HuH-7.5 (cell line): ENCODE results near the gene TM4SF18.
A peak's percentile ranks its signal among the peaks of the same experiment; 100 is the strongest.

ENCODE experiments used
- DNase-seq: peaks from one replicate; pipeline ENCODE4 v3.0.0; 2011; ENCODE audit warnings: low spot score

TM4SF18 gene

DNA sequence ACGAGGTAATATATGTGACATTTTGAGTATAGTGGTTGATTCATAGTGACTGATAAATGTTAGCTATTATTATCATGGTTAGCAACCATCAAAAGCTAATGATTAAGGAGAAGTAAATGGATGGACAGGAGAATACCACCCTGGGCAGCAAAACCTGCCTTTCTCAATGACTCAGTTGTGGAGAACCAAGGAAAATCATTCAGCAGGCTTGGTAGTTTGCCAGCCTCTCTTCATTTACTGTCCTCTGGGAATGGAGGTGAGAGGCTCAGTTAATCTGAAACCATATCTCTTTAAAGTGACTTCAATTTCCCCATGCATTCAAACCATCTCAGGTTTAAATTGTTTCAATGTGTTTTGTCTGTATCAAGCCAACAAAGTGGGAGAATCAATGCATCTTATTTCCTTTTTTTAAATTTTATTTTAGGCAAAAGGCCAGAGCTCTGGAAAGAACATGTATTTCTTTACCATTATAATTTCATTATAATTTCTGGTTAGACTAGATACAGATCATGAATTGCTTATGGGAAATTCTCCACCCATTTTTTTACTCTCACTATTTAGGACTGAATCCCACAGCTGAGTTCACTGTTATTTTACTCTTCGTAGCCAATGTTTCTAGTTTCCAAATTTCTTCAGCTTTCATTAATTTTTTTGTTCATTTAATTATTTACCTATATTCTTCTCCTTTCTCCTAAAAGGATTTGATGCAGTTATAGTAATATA, 2.7 kb downstream of the TM4SF18 start:
- DNase-seq = no peak

DNA sequence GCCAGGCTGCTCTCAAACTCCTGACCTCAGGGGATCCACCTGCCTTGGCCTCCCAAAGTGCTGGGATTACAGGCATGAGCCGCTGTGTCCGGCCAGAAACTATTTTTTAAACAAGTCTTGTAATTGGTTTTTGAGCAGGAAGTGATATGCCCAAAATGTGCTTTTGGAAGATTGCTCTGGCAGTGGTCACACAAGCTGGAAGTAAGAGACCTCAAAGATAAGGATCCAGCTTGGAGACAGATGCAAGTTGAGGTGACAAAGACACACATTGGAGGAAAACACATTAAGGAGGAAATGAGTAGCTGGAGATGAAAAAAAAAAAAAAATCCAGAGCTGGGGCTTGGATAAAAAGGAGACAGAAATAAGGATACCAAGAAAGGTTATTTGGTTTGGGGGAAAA, 6.3 kb downstream of the TM4SF18 start:
- no peak for DNase-seq

- no peak for DNase-seq
Measured at GRCh38 chr3:149325581-149325980, 7.9 kb downstream of the TM4SF18 start.

GRCh38 chr3:149324332-149324731, 9.1 kb downstream of the TM4SF18 start:
- DNase-seq = no peak

DNA sequence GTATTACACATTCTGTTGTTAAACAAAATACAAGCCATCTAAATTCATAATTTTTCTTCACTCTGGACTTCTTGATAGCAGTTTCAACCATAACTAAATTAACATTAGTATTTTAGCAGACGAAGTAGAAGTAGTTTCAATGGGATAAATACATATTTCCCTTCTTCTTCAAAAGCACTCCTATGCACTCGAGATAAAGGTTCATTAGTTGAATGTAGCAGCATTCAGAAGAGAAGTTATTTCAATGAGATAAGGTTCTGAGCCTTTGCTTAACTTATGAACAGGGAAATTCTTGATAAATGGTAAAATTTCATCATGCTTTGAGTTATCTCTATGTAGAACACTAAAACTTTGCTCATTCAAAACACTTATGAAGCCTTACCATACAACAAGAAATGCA, 11.8 kb downstream of the TM4SF18 start:
- DNase-seq = no peak

DNA sequence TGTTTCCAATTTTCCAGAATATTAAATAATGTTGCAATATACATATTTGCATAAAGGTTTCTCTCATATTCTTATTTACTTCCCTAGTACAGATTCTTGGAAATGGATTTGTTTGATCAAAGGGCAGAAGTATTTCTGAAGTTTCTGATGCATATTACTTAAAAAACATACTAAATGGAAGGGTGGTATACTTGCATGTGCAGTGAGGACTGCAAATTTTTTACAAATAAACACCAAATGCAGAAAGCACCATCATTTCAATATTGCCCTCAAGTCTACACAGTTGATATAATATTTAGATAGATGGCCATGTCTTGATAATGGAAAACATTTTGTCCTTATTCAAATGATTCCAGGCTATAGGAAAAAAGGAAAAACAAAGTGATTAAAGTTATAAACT, 12.3 kb downstream of the TM4SF18 start:
- no peak for DNase-seq

DNA sequence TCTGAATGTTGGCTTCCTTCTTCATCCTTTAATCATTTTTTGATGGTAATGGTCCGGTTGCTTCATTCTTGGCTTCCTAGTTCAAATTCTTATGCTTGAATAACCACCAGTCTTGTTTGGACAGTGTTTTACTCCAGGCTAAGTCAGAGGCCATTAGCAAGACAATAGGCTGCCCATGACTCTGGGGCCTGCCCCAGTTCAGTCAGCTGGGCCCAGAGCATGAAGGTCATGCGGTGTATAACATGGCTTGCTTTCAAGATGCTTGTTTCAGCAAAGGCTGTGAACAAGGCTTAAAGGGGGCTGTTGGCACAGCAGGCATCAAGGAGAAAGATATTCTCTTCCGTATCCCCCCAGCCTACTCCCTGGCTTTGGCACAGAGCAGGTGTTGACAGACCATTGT, 13.7 kb downstream of the TM4SF18 start:
- no peak for DNase-seq

GRCh38 chr3:149317072-149317471, 16.4 kb downstream of the TM4SF18 start:
- no peak for DNase-seq

- no peak for DNase-seq
Measured at GRCh38 chr3:149316437-149316836, 17.0 kb downstream of the TM4SF18 start.

- no peak for DNase-seq
Measured at GRCh38 chr3:149315694-149316093, 17.7 kb downstream of the TM4SF18 start.

GRCh38 chr3:149314807-149315578, 18.4 kb downstream of the TM4SF18 start:
- DNase-seq = no peak

DNA sequence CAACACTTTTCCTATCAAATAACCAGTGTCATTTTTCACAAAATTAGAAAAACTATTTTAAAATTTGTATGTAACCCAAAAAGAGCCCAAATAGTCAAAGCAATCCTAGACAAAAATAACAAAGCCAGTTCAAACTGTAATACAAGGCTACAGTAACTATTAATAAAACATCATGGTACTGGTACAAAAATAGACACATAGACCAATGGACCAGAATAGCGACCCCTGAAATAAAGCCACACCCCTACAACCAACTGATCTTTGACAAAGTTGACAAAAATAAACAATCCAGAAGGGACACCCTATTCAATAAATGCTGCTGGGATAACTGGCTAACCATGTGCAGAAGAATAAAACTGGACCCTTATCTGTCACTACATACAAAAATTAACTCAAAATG, 19.9 kb downstream of the TM4SF18 start:
- DNase-seq = no peak

- no peak for DNase-seq
Measured at GRCh38 chr3:149310796-149311534, 22.5 kb downstream of the TM4SF18 start.

GRCh38 chr3:149307435-149307783, 26.0 kb downstream of the TM4SF18 start:
- no peak for DNase-seq

DNA sequence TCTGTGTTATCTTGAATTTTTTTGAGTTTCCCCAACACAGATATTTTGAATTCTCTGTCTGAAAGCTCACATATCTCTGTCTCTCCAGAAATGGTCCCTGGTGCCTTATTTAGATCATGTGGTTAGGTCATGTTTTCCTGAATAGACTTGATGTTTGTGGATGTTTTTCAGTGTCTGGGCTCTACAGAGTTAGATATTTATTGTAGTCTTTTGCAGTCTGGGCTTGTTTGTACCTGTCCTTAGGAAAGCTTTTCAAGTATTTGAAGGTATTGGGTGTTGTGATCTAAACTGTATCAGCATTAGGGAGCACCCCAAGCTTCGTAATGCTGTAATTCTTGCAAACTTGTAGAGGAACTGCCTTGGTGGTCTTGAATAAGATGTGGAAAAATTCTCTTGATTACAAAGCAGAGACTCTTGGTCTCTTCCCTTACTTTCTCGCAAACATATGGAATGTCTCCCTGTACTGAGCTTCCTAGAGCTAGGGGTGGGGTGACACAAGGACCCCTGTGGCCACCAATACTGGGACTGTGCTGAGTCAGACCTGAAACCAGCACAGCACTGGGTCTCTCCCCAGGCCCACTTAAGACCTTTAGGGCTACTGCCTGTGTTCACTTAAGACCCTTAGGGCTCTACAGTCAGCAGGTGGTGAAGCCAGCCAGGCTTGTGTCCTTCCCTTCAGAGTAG, 26.5 kb downstream of the TM4SF18 start:
- DNase-seq = no peak

- DNase-seq = no peak
Measured at GRCh38 chr3:149305376-149305775, 28.1 kb downstream of the TM4SF18 start.

- peak; percentile 43 for DNase-seq
Measured at GRCh38 chr3:149299938-149300801, 33.3 kb downstream of the TM4SF18 start.

GRCh38 chr3:149296972-149297371, 36.5 kb downstream of the TM4SF18 start:
- DNase-seq = no peak

DNA sequence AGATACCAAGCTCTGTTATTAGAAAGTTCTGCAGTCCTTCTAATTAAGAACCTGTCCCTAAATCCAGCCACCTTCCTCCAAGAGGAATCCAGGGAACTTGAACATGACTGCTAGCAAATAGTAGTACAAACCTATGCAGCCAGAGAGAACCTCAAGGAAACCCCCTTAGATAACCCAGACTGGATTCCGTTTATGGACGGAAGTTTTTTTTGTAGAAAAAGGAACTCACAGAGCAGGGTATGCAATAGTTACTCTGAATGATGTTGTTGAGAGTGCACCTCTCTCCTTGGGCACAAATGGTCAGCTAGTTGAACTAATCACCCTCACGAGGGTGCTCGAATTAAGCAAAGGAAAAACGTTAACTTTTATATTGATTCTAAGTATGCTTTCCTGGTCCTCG, 40.8 kb downstream of the TM4SF18 start:
- no peak for DNase-seq

DNA sequence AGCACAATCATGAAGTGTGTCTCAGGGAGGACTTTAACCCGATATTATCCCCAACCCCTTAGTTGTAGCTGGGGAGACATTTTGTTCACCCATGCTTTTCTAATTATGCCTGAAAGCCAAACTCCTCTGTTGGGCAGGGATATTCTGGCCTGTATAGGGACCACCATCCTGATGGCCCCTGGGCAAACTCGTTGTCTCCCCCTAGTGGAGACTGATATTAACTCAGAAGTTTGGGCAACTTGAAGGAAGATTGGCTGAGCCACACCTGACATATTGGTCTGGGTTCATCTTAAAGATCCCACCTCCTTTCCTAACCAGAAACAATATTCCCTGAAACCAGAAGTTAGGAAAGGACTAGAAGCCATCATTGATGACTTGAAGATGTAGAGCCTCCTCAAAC, 42.3 kb downstream of the TM4SF18 start:
- no peak for DNase-seq

DNA sequence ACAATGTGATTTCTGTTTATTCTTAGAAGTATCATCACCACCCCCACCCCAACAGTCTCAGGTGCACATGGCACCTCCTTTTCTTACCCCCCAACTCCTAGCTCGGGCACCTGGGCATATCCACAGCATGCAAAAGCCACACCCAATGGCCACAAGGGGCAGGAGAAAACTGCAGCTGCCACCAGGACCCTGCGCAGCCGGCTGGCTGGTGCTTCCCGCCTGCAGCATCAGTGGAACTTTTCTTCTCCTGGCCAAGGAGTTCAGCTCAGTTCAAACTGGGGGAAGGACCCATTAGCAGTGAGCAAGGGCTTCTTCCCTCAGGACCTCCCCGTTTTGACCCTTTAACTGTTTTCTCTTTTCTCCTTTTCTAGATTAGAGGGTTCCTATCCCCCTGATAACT, 44.8 kb downstream of the TM4SF18 start:
- DNase-seq = no peak

- DNase-seq = no peak
Measured at GRCh38 chr3:149284034-149284433, 49.4 kb downstream of the TM4SF18 start.
